NT2/D1 (cell line): ENCODE results near the gene THEMIS2.
"Not testable (repeated sequence)": the region's sequence is repeated elsewhere in the genome, so short reads cannot be mapped to it uniquely, and the experiment has no call there.

Source experiments
- DNase-seq: peaks from one replicate; pipeline ENCODE4 v3.0.0-alpha.2; 2011; ENCODE audit warnings: low read depth, low spot score
- H3K27me3 ChIP-seq: 2 replicates; pipeline ENCODE4 v1.6.0; 2011; ENCODE audit warnings: mild to moderate bottlenecking; ENCODE audit not compliant: insufficient read length, insufficient read depth
- H3K36me3 ChIP-seq: 2 replicates; pipeline ENCODE4 v1.6.1; 2011; ENCODE audit warnings: mild to moderate bottlenecking, low read length, mixed read lengths; ENCODE audit not compliant: insufficient read depth, insufficient read length
- H3K4me1 ChIP-seq: 2 replicates; pipeline ENCODE4 v1.5.1; 2011; ENCODE audit not compliant: insufficient read depth, insufficient read length
- H3K4me3 ChIP-seq: 2 replicates; pipeline ENCODE4 v1.5.1; 2011; ENCODE audit warnings: low read depth; ENCODE audit not compliant: insufficient read length
- H3K9ac ChIP-seq: 2 replicates; pipeline ENCODE4 v1.6.0; 2011; ENCODE audit warnings: low read depth; ENCODE audit not compliant: insufficient read length
- H3K9me3 ChIP-seq: 2 replicates; pipeline ENCODE4 v1.5.1; 2011; ENCODE audit warnings: mild to moderate bottlenecking, low read length; ENCODE audit not compliant: insufficient read depth
- SUZ12 ChIP-seq: IDR thresholded peaks from 2 replicates; pipeline ENCODE4 v1.6.1; 2011; ENCODE audit not compliant: insufficient read length, insufficient read depth; ENCODE audit errors: extremely low read depth
- YY1 ChIP-seq: IDR thresholded peaks from 2 replicates; pipeline ENCODE4 v1.6.1; 2011; ENCODE audit not compliant: insufficient read length, insufficient read depth
- ZNF274 ChIP-seq: IDR thresholded peaks from 2 replicates; pipeline ENCODE4 v1.6.1; 2011; ENCODE audit warnings: mild to moderate bottlenecking, low read depth, low read length

Gene THEMIS2

DNA sequence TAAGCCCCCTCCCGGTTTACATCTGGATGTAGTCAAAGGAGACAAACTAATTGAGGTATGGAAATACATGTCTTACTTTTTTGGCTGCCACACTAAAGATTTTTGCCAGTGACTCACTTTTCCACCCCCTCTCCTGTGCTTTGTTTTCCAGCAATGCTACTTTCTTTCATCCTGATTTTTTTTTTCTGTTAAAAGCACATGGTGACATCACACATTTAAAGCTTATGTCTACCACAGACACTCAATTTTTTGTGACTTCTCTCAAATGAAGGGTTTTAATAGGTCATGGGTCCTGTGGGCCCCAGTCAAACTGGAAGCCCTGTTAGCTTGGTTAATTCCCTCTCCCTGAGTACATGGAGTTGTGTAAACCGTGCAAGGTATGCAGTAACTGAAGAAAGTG, 39.6 kb upstream of the THEMIS2 start:
- H3K4me3 ChIP-seq: no peak overlapping the region
- H3K9ac ChIP-seq: no peak overlapping the region
- H3K36me3 ChIP-seq: peaks cover 53% of the 10 kb centered on the region
- no peak for DNase-seq
- H3K4me1 ChIP-seq: no peaks in the 10 kb centered on the region
- H3K27me3 ChIP-seq: no peaks in the 10 kb centered on the region
- TF ChIP-seq YY1 (no peak), ZNF274 (no peak), SUZ12 (no peak)
- 0 out of 2 replicates have a peak, but pooled peaks cover 7% of the 10 kb centered on the region for H3K9me3 ChIP-seq

DNA sequence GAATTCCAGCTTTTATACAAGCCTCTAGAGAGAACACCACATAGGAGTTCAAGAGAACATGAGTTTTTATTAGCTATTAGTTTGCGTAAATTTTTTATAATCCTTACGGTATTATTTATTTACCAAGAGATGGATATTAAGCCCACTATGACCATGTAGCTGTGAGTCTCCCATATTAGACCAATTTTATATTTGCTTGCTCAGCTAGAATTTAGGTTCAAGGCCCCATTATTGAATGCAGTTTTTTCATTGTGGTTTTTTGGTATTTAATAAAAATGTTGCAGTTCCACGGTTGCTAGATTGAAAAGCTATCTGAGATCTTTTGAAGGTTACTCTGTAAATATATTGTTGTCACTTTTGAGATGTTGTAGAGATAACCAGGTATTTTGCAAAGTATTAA, 38.9 kb upstream of the THEMIS2 start:
- Histone ChIP-seq H3K36me3 (peaks cover 53% of the 10 kb centered on the region), H3K4me1 (no peaks in the 10 kb centered on the region), H3K9me3 (0 out of 2 replicates have a peak, but pooled peaks cover 5% of the 10 kb centered on the region), H3K4me3 (no peak overlapping the region), H3K27me3 (no peaks in the 10 kb centered on the region), H3K9ac (no peak overlapping the region)
- no peak for TF ChIP-seq ZNF274
- TF ChIP-seq SUZ12: no peak
- no peak for TF ChIP-seq YY1
- no peak for DNase-seq

DNA sequence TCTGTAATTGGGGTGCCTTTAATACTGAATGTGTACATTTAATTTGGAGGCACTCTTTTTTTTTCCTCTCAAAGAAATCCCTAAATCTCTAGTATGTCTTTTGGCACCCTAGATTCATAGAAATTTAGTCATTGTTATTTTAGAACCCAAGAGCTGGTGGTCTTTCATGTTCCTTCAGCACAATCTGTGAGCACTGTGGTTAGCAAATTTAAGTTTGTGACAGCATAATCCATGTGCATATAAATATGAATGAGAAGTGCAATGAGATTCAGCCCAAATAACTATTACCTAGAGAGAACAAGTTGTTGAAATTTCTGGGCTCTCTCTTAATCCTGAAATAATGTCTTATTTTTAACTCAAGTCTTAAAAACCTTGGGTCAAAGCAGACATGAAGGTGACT, 37.3 kb upstream of the THEMIS2 start:
- Histone ChIP-seq H3K4me3 (no peak overlapping the region), H3K27me3 (no peaks in the 10 kb centered on the region), H3K4me1 (no peaks in the 10 kb centered on the region), H3K36me3 (peaks cover 68% of the 10 kb centered on the region), H3K9ac (no peak overlapping the region), H3K9me3 (no peaks in the 10 kb centered on the region)
- DNase-seq: no peak
- TF ChIP-seq YY1: no peak
- TF ChIP-seq ZNF274: no peak
- TF ChIP-seq SUZ12: no peak

DNA sequence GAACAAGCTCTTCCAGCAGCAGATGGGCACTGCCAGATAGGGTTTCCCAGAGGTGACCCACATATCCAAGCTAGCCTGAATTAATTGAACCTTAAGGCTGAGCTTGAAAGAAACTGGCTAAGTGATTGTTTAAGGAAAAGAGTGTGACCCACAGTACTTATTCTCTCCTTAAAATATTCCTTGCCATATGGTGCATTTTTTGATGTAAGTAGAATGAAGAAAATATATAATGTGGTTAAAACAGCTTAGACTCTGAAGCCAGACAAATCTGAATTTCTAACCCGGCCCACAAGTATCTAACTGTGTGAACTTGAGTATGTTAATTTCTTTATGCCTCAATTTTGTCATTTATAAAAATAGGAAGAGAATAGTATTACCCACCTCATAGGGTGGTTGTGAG, 36.8 kb upstream of the THEMIS2 start:
- no peaks in the 10 kb centered on the region for H3K4me1 ChIP-seq
- no peak overlapping the region for H3K9ac ChIP-seq
- H3K4me3 ChIP-seq: no peak overlapping the region
- no peak for DNase-seq
- TF ChIP-seq ZNF274 (no peak), YY1 (no peak), SUZ12 (no peak)
- peaks cover 73% of the 10 kb centered on the region for H3K36me3 ChIP-seq
- no peaks in the 10 kb centered on the region for H3K9me3 ChIP-seq
- no peaks in the 10 kb centered on the region for H3K27me3 ChIP-seq

DNA sequence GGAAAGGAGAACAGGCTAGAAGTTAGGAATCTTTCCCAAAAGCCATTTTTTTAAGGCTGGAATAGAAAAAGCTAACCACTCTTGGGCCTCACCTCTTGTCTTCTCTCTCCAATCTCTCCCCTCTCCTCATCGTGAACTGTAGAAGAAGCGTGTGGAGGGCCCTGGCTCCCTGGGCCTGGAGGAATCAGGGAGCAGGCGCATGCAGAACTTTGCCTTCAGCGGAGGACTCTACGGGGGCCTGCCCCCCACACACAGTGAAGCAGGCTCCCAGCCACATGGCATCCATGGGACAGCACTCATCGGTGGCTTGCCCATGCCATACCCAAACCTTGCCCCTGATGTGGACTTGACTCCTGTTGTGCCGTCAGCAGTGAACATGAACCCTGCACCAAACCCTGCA, 22.4 kb upstream of the THEMIS2 start:
- Histone ChIP-seq H3K4me1 (no peaks in the 10 kb centered on the region), H3K9me3 (peaks cover 23% of the 10 kb centered on the region), H3K27me3 (no peaks in the 10 kb centered on the region), H3K4me3 (no peak overlapping the region), H3K36me3 (peaks cover 65% of the 10 kb centered on the region), H3K9ac (no peak overlapping the region)
- DNase-seq: no peak
- TF ChIP-seq YY1: no peak
- TF ChIP-seq SUZ12: no peak
- no peak for TF ChIP-seq ZNF274

DNA sequence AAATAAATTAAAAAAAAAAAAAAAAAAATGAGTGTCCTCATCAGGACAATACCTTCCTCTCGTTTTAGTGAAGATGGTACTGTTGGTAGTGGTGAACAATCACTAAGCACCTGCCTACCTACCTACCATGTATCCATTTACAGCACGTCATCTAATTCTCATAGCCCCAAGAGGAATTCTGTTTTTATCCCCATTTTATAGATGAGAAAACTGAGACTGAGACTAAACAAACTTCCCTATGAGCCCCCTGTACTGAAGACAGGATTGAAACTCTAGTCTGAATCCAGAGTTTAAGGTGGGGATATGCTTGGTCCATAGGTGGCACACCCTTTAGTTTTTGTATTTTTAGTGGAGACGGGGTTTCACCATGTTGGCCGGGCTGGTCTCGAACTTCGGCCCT, 17.3 kb upstream of the THEMIS2 start:
- Histone ChIP-seq H3K9ac (no peak overlapping the region), H3K36me3 (peaks cover 19% of the 10 kb centered on the region), H3K4me1 (peaks cover 6% of the 10 kb centered on the region), H3K9me3 (peaks cover 15% of the 10 kb centered on the region), H3K4me3 (no peak overlapping the region), H3K27me3 (no peaks in the 10 kb centered on the region)
- TF ChIP-seq SUZ12 (no peak), ZNF274 (no peak), YY1 (no peak)
- DNase-seq: no peak

DNA sequence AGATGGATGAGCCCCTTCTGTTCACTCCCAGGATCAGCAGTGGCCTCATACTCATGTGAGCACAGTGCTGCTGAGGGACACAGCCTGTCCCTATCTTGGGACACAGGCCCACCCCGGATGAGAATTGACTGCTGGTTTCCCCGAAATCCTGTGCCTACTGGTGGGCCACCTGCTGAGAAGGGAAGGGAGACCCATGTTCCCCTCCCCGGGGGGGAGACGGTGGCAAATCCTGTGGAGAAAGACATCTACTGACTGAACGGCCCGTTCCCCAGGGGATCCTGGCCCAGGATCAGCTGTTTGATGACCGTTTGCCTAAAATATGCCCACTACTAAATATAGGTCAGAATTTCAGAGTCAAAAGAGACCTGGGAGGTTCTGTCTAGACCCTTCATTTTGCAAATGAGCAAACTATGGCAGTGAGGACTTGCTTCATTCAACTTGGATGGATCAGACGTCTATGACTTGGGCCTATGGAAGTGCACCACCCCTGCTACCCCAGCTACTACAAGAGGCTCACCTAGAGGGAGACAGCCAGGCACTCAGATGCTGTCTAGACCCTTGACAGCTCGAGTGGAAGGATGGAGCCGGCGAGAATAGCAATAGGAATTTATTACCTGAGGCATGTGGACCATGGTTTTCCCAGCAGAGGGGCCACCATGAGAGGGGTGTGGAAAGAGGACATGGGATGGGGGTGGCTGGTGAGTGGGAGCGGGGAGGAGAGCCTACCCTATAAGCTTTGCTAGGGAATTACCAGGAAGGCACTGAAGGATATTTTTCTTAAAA, 15.6 kb upstream of the THEMIS2 start:
- peaks cover 3% of the 10 kb centered on the region for H3K9me3 ChIP-seq
- no peak overlapping the region for H3K4me3 ChIP-seq
- H3K9ac ChIP-seq: no peak overlapping the region
- no peak for TF ChIP-seq SUZ12
- no peak for TF ChIP-seq ZNF274
- no peak for TF ChIP-seq YY1
- H3K36me3 ChIP-seq: peaks cover 2% of the 10 kb centered on the region
- H3K27me3 ChIP-seq: no peaks in the 10 kb centered on the region
- H3K4me1 ChIP-seq: peaks cover 6% of the 10 kb centered on the region
- no peak for DNase-seq

DNA sequence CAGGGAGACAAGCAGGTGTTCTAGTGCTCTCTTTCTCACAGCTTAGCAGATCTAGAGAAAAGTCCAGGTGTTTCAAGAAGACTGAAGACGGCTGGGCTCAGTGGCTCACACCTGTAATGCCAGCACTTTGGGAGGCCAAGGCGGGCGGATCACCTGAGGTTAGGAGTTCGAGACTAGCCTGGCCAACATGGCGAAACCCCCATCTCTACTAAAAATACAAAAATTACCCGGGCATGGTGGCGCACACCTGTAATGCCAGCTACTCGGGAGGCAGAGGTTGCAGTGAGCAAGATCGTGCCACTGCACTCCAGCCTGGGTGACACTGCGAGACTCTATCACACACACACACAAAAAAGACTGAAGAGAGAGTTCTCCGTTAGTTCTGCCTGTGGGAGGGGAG, 14.8 kb upstream of the THEMIS2 start:
- H3K4me1 ChIP-seq, DNase-seq, H3K27me3 ChIP-seq, H3K36me3 ChIP-seq, H3K9ac ChIP-seq, H3K9me3 ChIP-seq, H3K4me3 ChIP-seq: not testable (repeated sequence)
